C1 segment of cervical spinal cord (tissue), 14 donors: ENCODE measurements around the gene PDZK1.
"Not testable (repeated sequence)": the region's sequence is repeated elsewhere in the genome, so short reads cannot be mapped to it uniquely, and the experiment has no call there.

Experiments
- DNase-seq, 14 donors: peaks; one replicate each; lab custom pipeline; 2025; lab: John Stamatoyannopoulos, UW

PDZK1 gene

DNA sequence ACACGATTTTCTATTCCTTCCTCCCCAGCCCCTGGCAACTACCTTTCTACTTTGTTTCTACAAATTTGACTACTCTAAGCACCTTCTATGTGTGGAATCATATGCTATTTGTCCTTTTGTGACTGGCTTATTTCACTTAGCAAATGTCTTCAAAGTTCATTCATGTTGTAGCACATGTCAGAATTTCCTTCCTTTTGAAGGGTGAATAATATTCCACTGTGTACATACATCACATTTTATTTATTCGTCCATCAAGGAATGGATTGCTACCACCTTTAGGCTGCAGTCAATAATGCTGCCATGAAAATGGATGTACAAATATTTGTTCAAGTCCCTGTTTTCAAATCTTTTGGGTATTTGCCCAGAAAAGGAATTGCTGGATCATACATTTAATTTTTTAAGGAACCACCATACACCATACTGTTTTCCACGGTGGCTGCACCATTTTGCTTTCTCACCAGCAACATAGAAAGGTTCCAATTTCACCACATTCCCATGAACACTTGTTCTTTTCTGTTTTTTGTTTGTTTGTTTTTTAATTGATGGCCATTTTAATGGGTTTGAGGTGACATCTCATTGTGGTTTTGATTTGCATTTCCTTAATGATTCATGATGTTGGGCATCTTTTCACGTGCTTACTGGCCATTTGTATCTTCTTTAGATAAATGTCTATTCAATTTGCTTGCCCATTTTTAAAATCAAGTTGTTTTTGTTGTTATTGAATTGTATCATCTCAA is 3.3 kb upstream of the PDZK1 start:
- no peak for DNase-seq

DNA sequence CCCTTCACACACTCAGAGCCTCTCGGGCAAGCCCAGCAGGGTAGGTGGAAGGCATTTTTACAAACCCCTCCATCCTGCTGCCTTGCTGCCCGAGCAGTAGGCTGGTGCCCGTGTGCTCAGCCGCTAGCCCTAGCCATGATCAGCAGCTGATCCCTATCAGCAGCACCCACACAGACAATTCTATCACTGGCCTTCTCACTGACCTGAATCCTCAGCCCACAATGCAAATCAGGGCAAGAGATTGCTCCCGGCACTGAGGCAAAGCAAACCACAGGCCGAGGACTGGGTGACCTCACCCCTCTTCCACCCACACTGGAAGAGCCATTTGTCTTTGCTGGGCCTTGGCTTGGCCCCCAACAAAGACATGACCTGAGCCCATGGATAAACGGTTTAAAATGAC is 895 bp upstream of the PDZK1 start:
- peak in 1 of 14 donors; percentile 50 for DNase-seq

DNA sequence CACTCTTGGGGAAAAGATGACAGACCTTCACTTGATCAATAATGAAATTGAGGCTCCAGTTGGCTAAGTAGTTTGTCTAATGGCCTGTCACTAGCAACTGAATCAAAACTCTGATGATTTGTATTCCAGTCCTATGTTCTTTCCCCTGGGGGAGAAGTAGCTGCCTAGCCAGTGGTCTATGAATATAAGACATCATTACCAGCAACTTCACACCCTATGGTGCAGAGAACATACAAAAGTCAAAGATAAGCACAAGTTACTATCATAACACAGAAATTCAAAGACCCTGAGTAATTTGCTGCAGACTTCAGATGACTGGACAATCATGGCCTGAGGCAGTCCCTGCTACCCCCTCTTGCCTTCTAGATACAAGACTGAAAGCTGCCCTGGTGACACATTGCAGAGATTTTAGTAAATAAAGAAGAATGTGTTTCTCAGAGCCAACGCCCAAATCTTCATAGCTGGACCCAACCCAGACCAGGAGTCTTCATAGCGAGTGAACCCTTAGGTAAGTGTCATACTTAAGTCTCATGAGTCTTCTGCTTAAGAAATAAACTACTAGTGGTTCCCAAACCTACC is 993 bp downstream of the PDZK1 start:
- DNase-seq = no peak

DNA sequence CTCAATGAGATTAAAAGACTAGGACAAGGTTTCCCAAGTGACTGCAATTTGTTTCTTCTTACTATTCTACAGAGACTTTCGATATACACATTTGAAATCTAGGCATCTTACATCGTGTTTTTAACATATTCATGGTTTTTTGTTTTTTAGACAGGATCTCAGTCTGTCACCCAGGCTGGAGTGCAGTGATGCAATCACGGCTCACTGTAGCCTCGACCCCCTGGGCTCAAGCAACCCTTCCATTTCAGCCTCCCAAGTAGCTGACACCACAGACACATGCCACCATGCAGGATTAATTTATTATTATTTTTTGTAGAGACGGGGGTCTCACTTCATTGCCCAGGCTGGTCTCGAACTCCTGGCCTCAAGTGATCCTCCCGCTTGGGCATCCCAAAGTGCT is 1.5 kb downstream of the PDZK1 start:
- DNase-seq = no peak

DNA sequence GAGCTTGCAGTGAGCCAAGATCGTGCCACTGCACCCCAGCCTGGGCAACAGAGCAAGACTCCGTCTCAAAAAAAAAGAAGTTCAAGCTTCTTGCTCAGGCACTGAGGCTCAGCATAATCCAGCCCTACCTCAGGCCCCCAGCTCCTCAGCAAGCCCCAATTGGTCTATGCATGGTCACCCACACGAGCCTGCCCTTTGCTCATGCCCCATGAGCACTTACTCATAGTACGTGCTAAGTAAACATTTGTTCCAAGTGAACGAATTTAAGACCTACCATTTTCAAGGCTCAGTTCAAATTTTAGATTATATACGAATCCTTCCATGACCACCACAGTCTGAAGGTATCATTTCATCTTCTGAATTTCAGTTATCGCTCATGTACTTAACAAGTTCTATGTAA is 4.3 kb downstream of the PDZK1 start:
- DNase-seq = no peak

DNA sequence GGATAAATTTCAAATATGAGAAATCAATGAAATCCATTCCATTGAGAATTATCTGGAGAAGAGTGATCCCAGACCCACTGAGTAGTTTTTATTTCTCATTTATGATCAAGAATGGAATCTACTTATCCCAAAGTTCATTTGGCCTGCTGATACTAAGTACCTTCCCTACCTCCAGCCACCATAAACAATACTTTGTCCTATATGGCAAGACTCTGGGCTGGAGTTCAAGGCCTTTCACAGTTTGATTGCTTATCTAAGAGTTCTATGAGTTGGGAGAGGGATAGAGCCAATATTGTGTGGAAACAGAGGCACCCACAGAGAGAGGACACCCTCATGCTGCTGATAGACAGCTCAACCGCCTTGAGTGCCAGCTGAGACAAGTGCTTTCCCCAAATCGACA is 5.1 kb downstream of the PDZK1 start:
- DNase-seq = no peak

DNA sequence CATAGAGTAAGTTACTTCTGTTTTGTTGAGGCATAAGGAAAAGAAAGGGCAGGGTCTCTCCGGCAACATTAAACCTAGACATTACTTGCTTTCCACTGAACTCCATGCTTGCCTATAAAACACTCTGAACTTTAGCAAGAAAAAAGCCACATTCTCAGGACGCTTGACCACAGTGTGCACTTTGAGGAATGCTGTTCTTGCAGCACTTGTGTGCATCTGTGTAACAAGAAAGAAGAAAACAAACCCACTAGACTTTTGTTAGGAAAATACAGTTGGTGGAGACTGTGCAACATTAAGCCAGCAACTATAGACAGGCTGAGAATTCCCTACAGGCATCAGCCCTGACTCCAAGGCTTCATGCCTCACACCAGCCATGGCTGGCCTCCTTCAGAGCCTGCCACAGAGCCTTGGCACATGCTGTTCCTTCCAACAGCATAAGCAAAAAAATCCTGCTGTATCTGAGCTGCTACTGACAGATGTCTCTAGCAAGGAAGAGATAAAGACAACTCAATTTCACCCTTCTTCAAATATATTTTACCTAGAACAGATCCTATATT is 5.8 kb downstream of the PDZK1 start:
- DNase-seq = no peak

DNA sequence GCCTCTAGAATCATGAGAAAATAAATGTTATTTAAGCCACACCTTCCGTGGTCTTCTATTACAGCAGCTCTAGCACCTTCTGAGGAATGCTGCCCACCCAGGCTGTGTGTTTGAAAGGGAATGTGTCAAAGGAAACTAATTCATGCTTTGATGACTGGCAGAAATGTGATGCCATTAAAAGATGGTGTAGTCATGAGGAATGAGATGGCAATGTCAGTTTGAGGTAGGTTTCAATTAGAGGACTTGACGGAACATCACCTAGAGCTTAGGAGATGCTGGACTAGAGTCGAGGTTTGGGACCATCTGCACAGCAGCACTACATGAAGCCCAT is 10.6 kb downstream of the PDZK1 start:
- no peak for DNase-seq

DNA sequence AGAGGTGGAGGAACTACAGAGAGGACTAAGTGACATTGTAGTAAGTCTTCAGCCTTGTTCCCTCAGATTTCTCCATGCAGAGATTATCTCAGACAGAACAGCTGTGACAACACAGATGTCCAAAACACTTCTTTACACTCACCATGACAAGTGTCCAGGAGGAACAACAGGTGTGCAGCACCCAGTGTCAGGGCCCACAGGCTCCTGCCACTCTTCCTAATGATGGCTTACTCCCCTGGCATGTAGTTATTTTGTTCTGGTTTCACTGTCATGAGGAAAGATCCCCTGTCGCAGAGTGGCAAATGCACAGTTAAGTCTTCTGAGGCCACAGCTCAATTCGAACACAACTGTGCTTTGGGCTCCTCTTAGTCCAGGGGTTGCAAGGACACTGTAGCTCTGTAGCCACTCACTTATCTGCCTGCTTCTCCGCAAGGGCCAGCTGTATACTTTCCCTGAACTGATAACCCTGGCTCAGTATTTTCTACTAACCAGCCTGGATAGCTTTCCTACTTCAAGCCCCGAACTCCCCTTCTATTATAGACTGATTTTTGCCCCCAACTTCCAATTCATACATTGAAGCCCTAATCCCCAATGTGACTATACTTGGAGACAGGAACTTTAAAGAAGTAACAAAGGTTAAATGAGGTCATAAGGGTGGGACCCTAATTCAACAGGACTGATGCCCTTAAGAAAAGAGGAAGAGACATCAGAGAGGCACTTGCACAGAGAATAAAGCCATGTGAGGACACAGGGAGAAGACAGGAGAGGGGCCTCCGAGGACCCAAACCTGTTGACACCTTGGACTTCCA is 11.1 kb downstream of the PDZK1 start:
- DNase-seq = no peak

DNA sequence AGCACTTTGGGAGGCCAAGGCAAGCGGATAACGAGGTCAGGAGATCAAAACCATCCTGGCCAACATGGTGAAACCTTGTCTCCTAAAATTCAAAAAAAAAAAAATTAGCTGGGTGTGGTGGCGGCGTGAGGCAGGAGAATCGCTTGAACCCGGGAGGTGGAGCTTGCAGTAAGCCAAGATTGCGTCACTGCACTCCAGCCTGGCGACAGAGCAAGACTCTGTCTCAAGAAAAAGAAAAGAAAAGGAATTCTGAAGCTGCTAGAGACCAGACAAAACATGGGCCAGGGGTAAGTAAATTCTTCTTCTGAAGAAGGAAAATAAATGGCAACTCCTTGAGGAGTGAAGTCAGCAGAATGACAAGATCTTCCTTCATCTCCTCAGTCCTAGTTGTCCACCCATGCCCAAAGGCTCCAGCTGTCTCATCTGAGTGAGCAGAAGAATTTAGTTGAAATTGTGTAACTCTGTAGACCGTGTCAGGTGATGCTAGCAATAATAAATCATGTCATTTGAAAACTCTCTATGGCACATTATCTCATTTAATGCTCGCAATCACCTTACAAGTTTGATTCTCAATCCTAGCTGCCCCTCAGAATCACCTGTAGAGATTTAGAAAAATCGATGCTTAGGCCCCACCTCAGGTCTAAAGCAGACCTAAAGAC is 14.3 kb downstream of the PDZK1 start:
- DNase-seq = no peak

DNA sequence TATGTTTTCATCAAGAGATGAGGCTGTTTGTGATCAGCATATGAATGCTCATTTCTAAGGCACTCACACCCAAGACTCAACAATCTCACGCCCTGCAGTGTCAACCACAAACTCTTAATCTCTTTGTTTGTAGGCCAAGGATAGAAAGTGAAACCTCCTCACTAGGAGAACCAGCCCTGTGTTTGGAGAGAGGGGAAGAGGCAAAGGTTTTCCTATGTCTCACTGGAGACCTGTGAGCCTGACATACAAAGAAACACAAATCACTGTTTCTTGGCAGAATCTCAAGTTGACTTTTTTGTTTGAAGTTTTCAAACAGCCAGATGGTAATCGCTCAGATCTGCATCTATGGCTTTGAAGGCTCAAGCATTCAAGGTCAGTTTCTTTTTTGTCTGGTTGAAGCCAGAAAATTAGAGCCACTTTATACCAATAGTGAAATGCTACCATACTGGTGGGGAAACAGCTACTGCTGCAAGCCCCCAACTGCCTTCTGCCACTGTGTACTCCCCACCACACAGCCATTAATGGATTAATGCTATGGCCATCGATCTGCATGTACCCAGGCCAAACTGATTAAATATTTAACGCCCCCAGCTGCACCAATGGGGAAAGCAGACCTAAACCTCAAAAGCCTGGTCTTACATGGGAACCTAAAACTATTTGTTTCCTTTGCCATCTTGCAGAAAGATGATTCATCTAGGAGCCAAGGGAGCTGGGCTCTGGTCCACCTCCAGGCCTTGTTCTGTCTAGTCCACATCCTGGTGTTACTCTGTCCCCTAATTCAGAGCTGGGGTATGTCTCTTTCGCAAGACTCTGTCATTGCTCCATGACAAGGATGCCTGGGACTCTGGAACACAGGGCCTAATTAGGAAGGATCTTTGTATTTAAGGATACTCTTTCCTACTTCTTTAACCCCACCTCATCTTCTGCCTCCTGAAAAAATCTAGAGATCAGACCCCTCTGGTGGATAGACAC is 16.3 kb downstream of the PDZK1 start:
- no peak for DNase-seq

DNA sequence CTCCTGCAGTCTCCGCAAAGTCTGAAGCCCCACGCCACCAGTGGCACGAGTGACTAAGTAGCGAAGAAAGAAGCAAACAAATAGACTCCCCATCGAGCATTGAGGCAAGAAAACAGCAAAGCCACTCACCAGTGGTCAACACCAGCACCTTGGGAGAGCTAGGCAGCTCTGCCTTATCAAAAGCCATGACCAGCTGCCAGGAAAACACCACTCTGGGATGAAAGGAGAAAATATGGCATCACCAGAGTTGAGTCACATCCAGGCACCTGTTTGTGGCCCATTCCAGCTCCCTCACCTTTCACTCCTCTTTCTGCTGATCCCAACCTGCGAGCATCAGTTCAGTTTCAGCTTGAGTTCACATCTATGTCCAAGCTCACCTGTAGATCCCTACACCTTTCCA is 17.2 kb downstream of the PDZK1 start:
- DNase-seq = no peak

DNA sequence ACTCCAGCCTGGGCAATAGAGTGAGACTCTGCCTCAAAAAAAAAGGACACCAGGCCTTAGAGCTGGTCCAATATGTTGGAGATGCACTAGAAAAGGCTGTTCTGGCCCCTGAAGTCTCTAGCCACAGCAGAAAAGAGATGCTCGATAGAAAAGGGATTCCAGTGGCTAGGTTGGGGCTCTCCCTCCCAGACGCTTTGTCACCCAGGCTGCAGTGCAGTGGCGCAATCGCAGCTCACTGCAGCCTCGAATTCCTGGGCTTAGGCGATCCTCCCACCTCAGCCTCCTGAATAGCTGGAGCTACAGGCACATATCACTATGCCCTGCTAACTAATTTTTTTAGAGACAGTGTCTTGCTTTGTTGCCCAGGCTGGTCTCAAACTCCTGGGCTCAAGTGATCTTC is 18.2 kb downstream of the PDZK1 start:
- DNase-seq = no peak

DNA sequence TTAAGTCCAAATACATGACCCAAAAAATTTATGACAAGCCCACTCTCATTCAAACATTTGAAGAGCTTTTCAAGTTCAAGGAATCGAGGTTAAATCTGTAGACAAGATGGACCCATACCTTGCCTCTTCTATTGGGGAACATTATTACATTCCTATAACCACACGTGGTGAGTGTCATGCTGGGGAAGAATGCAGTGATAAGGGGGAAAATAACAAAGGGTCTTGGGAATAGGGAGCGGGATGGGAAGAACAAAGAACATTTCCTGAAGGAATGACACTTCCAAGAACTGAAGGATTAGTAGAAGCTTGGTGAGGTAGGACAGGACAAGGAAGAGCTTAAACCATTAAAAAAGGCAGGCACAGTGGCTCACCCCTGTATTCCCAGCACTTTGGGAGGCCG is 18.8 kb downstream of the PDZK1 start:
- DNase-seq = no peak

DNA sequence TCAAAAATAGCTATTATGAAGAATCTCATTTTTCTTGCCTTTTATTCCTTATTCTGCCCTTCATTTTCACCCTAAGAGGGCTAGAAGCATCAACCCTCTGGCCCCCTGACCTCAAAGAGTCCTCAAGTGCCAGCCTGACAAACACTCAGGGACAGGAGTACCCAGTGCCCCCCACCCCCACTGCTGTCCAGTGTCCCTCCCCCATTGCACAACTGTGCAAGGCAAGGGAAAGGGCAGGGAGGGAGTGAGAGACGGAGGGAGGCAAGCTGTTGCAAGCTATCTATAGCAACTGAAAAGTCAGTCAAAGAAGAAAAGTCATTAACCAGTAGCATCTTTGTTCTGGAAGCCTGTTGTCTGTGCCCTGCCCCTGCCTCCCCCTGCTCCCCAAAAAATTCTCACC is 21.1 kb downstream of the PDZK1 start:
- not testable (repeated sequence) for DNase-seq

DNA sequence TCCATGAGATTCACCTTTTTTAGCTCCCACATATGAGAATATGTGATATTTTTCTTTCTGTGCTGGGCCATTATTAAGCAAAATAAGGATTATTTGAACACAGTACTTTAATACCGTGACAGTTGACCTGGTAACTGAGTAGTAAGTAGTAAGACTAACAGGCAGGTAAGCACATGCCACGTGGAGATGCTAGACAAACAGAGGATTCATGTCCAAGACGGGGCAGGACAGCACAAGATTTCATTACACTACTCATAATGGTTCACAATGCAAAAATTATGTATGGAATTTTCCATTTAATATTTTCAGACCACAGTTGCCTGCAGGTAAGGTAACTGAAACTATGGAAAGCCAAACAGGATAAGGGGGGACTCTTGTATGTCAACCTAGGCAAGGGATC is 22.3 kb downstream of the PDZK1 start:
- DNase-seq = not testable (repeated sequence)

DNA sequence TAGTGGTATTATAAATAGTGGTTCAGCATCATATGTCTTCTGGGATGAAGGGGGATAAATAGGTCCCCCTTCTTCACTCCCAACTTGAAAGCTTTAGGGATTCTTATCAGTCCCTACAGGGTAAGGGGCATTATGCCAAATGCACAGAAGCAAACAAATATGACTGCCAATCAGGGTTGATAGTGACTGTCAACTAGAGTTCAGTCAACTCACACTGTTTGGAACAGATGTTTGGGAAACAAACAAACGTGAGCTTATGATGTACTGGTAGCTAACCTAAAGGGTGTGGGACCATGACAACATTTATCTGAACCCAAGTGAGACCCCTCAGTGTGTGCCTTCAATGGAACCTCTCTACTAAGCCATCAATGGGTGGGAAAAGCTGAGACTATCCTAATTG is 34.0 kb downstream of the PDZK1 start:
- DNase-seq = not testable (repeated sequence)

DNA sequence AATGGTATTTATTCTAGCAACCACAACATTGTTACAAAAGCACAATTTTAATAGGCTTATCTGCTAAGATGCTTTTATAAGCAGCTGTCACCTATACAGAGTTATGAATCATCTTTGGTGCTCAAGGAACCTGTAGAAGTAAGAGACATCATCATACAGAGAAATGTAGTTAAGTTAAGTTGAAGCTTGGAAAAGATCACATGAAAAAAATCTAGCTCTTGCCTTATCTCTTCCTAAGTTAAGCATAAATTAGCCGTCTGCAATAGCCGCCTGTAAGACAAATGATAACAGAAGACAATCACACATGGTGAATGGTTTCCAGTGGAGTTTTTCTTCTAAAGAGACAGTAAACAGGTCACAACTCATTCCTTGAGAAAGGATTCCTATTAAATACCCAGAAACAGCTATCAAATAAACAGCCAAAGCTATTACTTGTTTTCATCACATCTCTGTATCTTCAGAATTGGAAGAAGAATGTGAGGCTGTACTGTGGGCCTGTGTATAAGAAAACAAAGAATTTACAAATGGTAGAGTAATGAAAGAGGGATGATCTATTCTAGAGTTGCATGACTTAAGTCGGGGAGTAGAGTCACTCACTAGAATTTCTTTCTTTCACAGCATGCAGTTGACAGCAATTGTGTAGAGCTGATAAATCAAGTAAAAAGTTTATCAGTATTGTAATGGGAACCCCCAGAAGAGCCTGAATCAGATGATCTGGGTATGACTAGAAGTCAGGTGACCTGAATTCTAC is 36.0 kb downstream of the PDZK1 start:
- not testable (repeated sequence) for DNase-seq

DNA sequence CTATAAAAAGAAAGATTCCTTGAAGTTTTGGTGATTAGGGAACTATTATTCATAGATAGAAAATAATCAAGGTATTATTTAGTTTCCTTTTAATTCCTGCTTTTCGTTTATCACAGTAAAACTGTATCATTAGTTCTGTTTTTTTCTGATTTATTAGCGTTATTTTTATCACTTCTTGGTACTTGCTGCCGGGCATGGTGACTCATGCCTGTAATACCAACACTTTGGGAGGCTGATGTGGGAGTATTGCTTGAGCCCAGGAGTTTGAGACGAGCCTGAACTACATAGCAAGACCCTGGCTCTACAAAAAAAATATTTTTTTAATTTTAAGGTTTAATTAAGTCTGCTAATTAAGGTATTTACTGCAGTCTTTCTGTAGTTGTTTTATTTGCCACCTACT is 42.2 kb downstream of the PDZK1 start:
- DNase-seq = not testable (repeated sequence)

DNA sequence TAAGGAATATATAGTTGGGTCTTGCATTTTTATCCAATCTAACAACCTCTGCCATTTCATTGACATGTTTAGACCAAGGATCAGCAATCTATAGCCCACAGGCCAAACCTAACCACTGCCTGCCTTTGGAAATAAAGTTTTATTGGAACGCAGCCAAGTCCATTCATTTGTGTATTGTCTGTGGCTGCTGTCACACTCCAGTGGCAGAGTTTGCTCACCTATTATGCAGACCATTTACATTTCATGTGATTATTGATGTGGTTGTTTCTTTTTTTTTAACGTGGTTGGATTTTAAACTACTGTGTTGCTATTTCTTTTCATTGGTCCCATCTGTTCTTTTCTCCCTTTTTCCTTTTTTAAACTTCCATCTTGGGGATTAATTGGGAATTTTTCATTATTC is 44.7 kb downstream of the PDZK1 start:
- DNase-seq = not testable (repeated sequence)
